Nephron progenitor cell (in vitro differentiated cells): ENCODE measurements around the gene NUDT19.

Source experiments
- DNase-seq: peaks from one replicate; pipeline ENCODE4 v3.0.0; 2021
- H3K27ac Mint-ChIP-seq: 2 replicates; pipeline ENCODE4 v1.8.0; 2021; ENCODE audit warnings: mild to moderate bottlenecking, moderate library complexity, mixed read lengths
- H3K27me3 Mint-ChIP-seq: 2 replicates; pipeline ENCODE4 v1.8.0; 2021; ENCODE audit warnings: mild to moderate bottlenecking, low read depth, mixed read lengths; ENCODE audit not compliant: poor library complexity
- H3K36me3 Mint-ChIP-seq: 2 replicates; pipeline ENCODE4 v1.8.0; 2021; ENCODE audit warnings: low read depth, mixed read lengths
- H3K4me1 Mint-ChIP-seq: 2 replicates; pipeline ENCODE4 v1.8.0; 2021; ENCODE audit warnings: mixed read lengths
- H3K4me3 Mint-ChIP-seq: 2 replicates; pipeline ENCODE4 v1.8.0; 2021; ENCODE audit warnings: mild to moderate bottlenecking, moderate library complexity, mixed read lengths
- H3K9me3 Mint-ChIP-seq: 2 replicates; pipeline ENCODE4 v1.8.0; 2021; ENCODE audit warnings: mild to moderate bottlenecking, moderate library complexity, mixed read lengths
- TF ChIP-seq, protein P1 (sequence below): fragments of 200-600 bp; sonication (generic); IDR thresholded peaks from 2 replicates; pipeline ENCODE4 v1.5.0; 2021; ENCODE audit warnings: antibody characterized with exemption

The NUDT19 gene

DNA sequence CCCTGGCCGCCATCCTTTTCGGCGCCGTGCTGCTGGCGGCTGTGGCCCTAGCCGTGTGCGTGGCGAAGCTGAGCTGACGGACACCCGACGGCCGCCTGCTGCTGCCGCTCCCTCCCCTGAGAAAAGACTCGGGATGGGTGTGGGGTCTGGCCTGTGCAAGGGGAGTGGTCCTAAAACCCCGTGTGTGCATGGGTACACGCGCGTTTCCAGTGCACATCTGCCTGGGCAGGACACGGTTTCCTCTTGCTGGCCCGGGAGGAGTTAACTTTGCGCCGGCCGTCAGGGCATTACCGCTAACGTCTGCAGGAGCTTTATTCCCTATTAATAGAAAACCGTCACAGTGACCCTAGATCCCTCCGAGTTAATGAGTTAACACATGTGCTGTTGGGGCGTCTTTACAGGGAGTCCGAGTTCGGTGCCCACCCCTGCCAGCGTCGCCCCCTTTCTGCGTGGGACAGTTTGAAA, 14.7 kb upstream of the NUDT19 start:
- peak; percentile 13 for DNase-seq
- Mint-ChIP-seq H3K4me1 (peaks cover 23% of the 10 kb centered on the region), H3K36me3 (no peaks in the 10 kb centered on the region), H3K27me3 (peaks cover 62% of the 10 kb centered on the region), H3K27ac (no peak overlapping the region), H3K9me3 (no peaks in the 10 kb centered on the region), H3K4me3 (peak overlapping the region; percentile 58)
- TF ChIP-seq, protein P1, sequence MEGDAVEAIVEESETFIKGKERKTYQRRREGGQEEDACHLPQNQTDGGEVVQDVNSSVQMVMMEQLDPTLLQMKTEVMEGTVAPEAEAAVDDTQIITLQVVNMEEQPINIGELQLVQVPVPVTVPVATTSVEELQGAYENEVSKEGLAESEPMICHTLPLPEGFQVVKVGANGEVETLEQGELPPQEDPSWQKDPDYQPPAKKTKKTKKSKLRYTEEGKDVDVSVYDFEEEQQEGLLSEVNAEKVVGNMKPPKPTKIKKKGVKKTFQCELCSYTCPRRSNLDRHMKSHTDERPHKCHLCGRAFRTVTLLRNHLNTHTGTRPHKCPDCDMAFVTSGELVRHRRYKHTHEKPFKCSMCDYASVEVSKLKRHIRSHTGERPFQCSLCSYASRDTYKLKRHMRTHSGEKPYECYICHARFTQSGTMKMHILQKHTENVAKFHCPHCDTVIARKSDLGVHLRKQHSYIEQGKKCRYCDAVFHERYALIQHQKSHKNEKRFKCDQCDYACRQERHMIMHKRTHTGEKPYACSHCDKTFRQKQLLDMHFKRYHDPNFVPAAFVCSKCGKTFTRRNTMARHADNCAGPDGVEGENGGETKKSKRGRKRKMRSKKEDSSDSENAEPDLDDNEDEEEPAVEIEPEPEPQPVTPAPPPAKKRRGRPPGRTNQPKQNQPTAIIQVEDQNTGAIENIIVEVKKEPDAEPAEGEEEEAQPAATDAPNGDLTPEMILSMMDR: no peak

DNA sequence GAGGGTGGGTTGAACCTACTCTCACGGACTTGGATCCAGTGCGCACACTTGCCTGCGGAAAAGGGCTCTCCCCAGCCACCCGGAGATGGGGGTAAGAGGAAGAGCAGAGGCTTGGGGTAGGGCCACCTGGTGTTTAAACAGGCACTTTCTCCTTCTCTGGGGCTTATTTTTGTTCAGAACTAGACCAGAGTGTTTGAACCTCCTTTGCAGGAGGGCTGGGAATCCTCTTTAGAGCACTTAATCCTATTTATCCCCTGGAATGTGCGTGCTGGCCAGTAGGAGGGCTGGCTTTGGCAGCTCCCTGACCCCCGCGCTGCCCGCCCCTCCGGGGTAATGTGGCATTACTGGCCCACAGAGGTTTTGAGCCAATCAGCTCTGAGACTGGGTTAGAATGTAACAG, 14.0 kb upstream of the NUDT19 start:
- Mint-ChIP-seq H3K4me1 (peaks cover 23% of the 10 kb centered on the region), H3K27ac (no peak overlapping the region), H3K4me3 (peak overlapping the region; percentile 58), H3K27me3 (peaks cover 68% of the 10 kb centered on the region), H3K36me3 (no peaks in the 10 kb centered on the region), H3K9me3 (no peaks in the 10 kb centered on the region)
- peak; percentile 46 for DNase-seq
- TF ChIP-seq, protein P1: no peak

DNA sequence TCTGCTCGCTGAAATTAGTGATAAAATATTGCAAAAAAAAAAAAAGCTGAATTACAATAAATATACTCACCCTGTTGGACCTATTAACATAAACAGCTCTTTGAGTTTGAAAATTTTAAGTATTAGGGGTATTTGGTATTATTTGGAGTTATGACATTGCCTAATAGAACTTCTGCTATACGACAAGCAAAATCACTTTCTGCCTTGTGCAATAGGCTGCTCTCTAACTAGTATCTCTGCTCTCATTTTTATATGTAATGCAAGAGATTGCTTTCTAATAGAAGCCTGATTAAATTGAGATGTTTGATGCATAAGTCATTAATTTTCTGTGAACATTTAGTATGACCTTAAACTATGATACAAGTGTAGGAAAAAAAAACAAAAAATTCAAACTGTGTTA, 10.6 kb upstream of the NUDT19 start:
- Mint-ChIP-seq H3K27me3 (peaks cover 54% of the 10 kb centered on the region), H3K9me3 (no peaks in the 10 kb centered on the region)

DNA sequence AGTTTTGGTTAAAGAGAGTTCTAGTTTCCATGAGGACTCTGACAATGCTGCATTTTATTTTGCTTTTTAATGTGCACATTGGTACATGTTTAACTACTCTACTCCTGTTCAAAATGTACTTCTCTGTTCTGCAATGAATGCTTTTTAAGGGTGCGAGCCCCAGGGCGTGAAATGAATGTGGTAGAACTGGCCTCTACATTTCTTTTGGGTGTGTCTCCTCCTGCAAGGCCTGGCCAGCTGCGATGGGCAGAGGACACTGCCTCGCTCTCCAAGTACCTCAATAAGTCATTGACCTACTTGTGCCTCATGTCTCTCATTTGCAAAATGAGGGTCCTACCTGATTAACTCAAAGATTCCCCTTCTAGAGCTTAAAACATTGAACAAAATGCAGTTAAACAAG, 9.3 kb upstream of the NUDT19 start:
- TF ChIP-seq, protein P1: no peak
- no peak overlapping the region for H3K4me3 Mint-ChIP-seq
- DNase-seq: no peak
- H3K9me3 Mint-ChIP-seq: no peaks in the 10 kb centered on the region
- peaks cover 41% of the 10 kb centered on the region for H3K27me3 Mint-ChIP-seq
- no peak overlapping the region for H3K27ac Mint-ChIP-seq
- H3K36me3 Mint-ChIP-seq: peaks cover 5% of the 10 kb centered on the region
- peaks cover 6% of the 10 kb centered on the region for H3K4me1 Mint-ChIP-seq

More for the DNA sequence above, 10.6 kb upstream of the NUDT19 start:
- Mint-ChIP-seq H3K36me3 (no peaks in the 10 kb centered on the region), H3K27ac (no peak overlapping the region), H3K4me1 (peaks cover 10% of the 10 kb centered on the region), H3K4me3 (no peak overlapping the region)
- no peak for DNase-seq
- TF ChIP-seq, protein P1: no peak

DNA sequence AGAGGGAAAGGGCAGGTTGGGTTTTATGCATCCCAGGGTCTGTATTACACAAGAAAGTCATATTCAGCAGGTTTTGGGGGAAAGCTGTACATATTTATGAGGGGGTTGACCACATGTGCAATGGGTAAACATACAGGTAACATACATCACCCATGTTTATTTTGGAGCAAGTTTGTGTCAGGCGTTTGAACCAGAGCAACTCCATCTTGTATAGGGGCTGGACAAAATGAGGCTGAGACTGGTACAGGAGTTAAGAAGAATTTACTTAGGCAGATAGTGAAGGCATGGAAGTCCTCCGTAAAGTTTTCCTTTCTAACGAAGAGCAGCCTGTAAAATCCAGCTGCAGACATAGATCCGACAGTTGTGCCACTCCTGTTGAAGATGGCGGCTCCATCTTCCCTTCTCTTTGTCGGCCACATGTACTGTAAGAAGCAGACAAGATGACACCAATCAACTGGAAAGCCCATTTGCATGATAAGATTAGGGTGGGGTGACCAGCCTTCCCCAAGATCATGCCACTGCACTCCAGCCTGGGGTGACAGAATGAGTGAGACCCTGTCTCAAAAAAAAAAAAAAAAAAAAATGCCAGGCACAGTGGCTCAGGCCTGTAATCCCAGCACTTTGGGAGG, 4.7 kb upstream of the NUDT19 start:
- Mint-ChIP-seq H3K36me3 (peaks cover 5% of the 10 kb centered on the region), H3K27me3 (peaks cover 14% of the 10 kb centered on the region)
- TF ChIP-seq, protein P1: no peak

DNA sequence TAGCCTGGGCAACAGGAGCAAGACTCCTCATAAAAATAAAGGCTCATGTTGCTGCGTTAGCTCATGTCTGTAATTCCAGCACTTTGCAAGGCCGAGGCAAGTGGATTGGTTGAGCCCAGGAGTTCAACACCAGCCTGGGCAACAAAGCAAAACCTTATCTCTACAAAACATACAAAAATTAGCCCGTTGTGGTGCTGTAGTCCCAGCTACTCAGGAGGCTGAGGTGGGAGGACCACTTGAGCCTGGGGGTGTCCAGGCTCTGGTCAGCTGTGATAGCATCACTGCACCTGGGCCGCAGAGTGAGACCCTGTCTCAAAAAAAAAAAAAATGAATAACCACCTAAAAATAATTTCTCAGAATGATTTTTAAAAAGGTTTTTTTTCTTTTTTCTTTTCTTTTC, 3.9 kb upstream of the NUDT19 start:
- H3K27ac Mint-ChIP-seq: no peak overlapping the region
- DNase-seq: no peak
- peaks cover under 1% of the 10 kb centered on the region for H3K9me3 Mint-ChIP-seq
- peaks cover 6% of the 10 kb centered on the region for H3K36me3 Mint-ChIP-seq
- H3K4me1 Mint-ChIP-seq: peaks cover 12% of the 10 kb centered on the region
- H3K4me3 Mint-ChIP-seq: no peak overlapping the region
- peaks cover 8% of the 10 kb centered on the region for H3K27me3 Mint-ChIP-seq
- TF ChIP-seq, protein P1: no peak

More for the DNA sequence above, 4.7 kb upstream of the NUDT19 start:
- Mint-ChIP-seq H3K9me3 (no peaks in the 10 kb centered on the region), H3K27ac (no peak overlapping the region), H3K4me1 (peaks cover 10% of the 10 kb centered on the region), H3K4me3 (no peak overlapping the region)
- DNase-seq: no peak
